ENCODE measurements around the gene ANKRD44.

The ANKRD44 gene

GRCh38 chr2:197229509-197230443, 80.8 kb downstream of the ANKRD44 start:
- Histone ChIP-seq H3K79me2 (ENCODE audit: insufficient read depth, low read length) (no peaks in the 10 kb centered on the region), H3K4me2 (ENCODE audit: low read length) (no peak overlapping the region), H3K9me3 (ENCODE audit: low read length) (no peaks in the 10 kb centered on the region)

GRCh38 chr2:197223451-197223850, 87.1 kb downstream of the ANKRD44 start:
- 0 out of 2 replicates have a peak, but pooled peaks cover 3% of the 10 kb centered on the region for H3K36me3 ChIP-seq (ENCODE audit: insufficient read depth, low read length)
- H3K4me2 ChIP-seq (ENCODE audit: low read length) = no peak overlapping the region
- no peak overlapping the region for H3K27ac ChIP-seq (ENCODE audit: low read depth, low read length, poor library complexity, severe bottlenecking)
- peaks cover under 1% of the 10 kb centered on the region for H3K4me1 ChIP-seq (ENCODE audit: insufficient read depth, low read length, severe bottlenecking)
- no peak overlapping the region for H3K4me3 ChIP-seq (ENCODE audit: low read depth, low read length, poor library complexity, severe bottlenecking)
- H3F3A ChIP-seq (ENCODE audit: insufficient read depth, low read length) = no peaks in the 10 kb centered on the region
- no peaks in the 10 kb centered on the region for H4K20me1 ChIP-seq (ENCODE audit: insufficient read depth, low read length)
- H2AFZ ChIP-seq (ENCODE audit: low read length) = no peak overlapping the region
- H3K9me3 ChIP-seq (ENCODE audit: low read length) = no peaks in the 10 kb centered on the region
- H3K27me3 ChIP-seq (ENCODE audit: insufficient read depth, low read length) = no peaks in the 10 kb centered on the region
- no peak overlapping the region for H3K9ac ChIP-seq (ENCODE audit: low read length)
- no peaks in the 10 kb centered on the region; the same call in 1 of the 2 replicates for H3K79me2 ChIP-seq (ENCODE audit: insufficient read depth, low read length)
- TF ChIP-seq EZH2 (IDR thresholded peaks at IDR 0.05; ENCODE audit: borderline replicate concordance, low read length) (no peak), CTCF (IDR thresholded peaks at IDR 0.05; ENCODE audit: low read length) (no peak)
- no peaks in the 10 kb centered on the region for H3K9me2 ChIP-seq (ENCODE audit: low read depth, low read length)

More at GRCh38 chr2:197229509-197230443, 80.8 kb downstream of the ANKRD44 start:
- H2AFZ ChIP-seq (ENCODE audit: low read length) = no peak overlapping the region
- H4K20me1 ChIP-seq (ENCODE audit: insufficient read depth, low read length) = no peaks in the 10 kb centered on the region
- no peaks in the 10 kb centered on the region for H3K9me2 ChIP-seq (ENCODE audit: low read depth, low read length)
- H3F3A ChIP-seq (ENCODE audit: insufficient read depth, low read length) = no peaks in the 10 kb centered on the region
- TF ChIP-seq EZH2 (IDR thresholded peaks at IDR 0.05; ENCODE audit: borderline replicate concordance, low read length) (no peak), CTCF (IDR thresholded peaks at IDR 0.05; ENCODE audit: low read length) (no peak)
- H3K4me3 ChIP-seq (ENCODE audit: low read depth, low read length, poor library complexity, severe bottlenecking) = no peak overlapping the region
- no peak overlapping the region for H3K27ac ChIP-seq (ENCODE audit: low read depth, low read length, poor library complexity, severe bottlenecking)
- no peaks in the 10 kb centered on the region for H3K4me1 ChIP-seq (ENCODE audit: insufficient read depth, low read length, severe bottlenecking)
- H3K9ac ChIP-seq (ENCODE audit: low read length) = no peak overlapping the region
- no peaks in the 10 kb centered on the region for H3K36me3 ChIP-seq (ENCODE audit: insufficient read depth, low read length)
- H3K27me3 ChIP-seq (ENCODE audit: insufficient read depth, low read length) = no peaks in the 10 kb centered on the region

- Histone ChIP-seq H3F3A (ENCODE audit: insufficient read depth, low read length) (no peaks in the 10 kb centered on the region), H3K9me2 (ENCODE audit: low read depth, low read length) (no peaks in the 10 kb centered on the region), H4K20me1 (ENCODE audit: insufficient read depth, low read length) (no peaks in the 10 kb centered on the region), H3K4me3 (ENCODE audit: low read depth, low read length, poor library complexity, severe bottlenecking) (no peak overlapping the region), H3K9ac (ENCODE audit: low read length) (no peak overlapping the region), H3K9me3 (ENCODE audit: low read length) (no peaks in the 10 kb centered on the region), H3K27ac (ENCODE audit: low read depth, low read length, poor library complexity, severe bottlenecking) (no peak overlapping the region), H2AFZ (ENCODE audit: low read length) (no peak overlapping the region), H3K36me3 (ENCODE audit: insufficient read depth, low read length) (0 out of 2 replicates have a peak, but pooled peaks cover 3% of the 10 kb centered on the region), H3K79me2 (ENCODE audit: insufficient read depth, low read length) (no peaks in the 10 kb centered on the region; the same call in 1 of the 2 replicates), H3K4me1 (ENCODE audit: insufficient read depth, low read length, severe bottlenecking) (peaks cover 39% of the 10 kb centered on the region), H3K27me3 (ENCODE audit: insufficient read depth, low read length) (no peaks in the 10 kb centered on the region), H3K4me2 (ENCODE audit: low read length) (no peak overlapping the region)
- no peak for TF ChIP-seq EZH2 (IDR thresholded peaks at IDR 0.05; ENCODE audit: borderline replicate concordance, low read length)
- no peak for TF ChIP-seq CTCF (IDR thresholded peaks at IDR 0.05; ENCODE audit: low read length)
These were observed 90.9 kb downstream of the ANKRD44 start for GRCh38 chr2:197219636-197220035.
